Fibroblast of villous mesenchyme (primary cell): Measurements from ENCODE around the gene CORIN. TPM values are rescaled to one million over a fixed set of nuclear protein-coding genes. Genes with fewer than 3 reads are reported as not detected.

Source experiments
- DNase-seq: peaks from one replicate; pipeline ENCODE4 v3.0.0-alpha.2; 2010; ENCODE audit warnings: low read depth
- H3K4me3 ChIP-seq: 2 replicates; pipeline ENCODE4 v1.5.1; 2011; ENCODE audit warnings: low read depth, mild to moderate bottlenecking, low read length
- total RNA-seq: library from RNA; depleted of rRNA; stranded (reverse); fragments of >200 nt; gene quantifications from 2 replicates; pipeline ENCODE4 v1.2.3, GENCODE V29; 2012
- TF ChIP-seq, protein P1 (sequence below): IDR thresholded peaks from 2 replicates; pipeline ENCODE4 v1.5.1; 2012; ENCODE audit warnings: low read depth, mild to moderate bottlenecking, low read length; ENCODE audit not compliant: insufficient read depth

CORIN gene
- total RNA-seq, 1 donor, result 5.6 TPM

DNA sequence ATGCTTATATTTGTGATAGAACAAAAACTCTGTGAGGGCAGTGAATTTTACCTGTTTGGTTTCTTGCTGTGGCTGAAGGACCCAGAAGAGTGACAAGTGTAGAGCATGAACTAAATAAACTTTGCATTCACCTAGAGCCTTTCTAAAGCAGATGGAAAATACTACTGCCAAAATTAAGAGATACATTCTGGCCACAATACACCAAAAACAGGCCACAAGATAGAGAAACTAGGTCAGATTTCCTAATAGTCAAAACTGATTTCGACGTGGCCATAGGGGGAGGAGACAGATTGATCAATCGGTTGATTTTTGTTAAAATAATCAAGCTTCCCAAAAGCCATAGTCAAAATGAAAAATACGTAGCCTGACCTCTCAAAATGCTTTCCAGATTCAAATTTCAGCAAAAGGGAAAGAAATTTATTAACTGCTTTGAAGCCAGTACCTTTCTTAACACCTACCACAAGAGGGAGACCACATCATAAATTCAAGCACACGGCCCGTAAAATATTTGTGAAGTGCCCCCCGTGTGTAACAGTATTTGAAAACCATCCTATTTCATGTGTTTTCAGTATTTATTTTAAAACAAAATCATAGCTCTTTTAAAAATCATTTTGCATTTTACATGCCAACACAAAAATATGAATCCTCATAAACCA lies 132.4 kb downstream of the CORIN start:
- H3K4me3 ChIP-seq, result no peak overlapping the region
- DNase-seq, result peak; percentile 34
- TF ChIP-seq, protein P1, sequence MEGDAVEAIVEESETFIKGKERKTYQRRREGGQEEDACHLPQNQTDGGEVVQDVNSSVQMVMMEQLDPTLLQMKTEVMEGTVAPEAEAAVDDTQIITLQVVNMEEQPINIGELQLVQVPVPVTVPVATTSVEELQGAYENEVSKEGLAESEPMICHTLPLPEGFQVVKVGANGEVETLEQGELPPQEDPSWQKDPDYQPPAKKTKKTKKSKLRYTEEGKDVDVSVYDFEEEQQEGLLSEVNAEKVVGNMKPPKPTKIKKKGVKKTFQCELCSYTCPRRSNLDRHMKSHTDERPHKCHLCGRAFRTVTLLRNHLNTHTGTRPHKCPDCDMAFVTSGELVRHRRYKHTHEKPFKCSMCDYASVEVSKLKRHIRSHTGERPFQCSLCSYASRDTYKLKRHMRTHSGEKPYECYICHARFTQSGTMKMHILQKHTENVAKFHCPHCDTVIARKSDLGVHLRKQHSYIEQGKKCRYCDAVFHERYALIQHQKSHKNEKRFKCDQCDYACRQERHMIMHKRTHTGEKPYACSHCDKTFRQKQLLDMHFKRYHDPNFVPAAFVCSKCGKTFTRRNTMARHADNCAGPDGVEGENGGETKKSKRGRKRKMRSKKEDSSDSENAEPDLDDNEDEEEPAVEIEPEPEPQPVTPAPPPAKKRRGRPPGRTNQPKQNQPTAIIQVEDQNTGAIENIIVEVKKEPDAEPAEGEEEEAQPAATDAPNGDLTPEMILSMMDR, result peak; percentile 40

DNA sequence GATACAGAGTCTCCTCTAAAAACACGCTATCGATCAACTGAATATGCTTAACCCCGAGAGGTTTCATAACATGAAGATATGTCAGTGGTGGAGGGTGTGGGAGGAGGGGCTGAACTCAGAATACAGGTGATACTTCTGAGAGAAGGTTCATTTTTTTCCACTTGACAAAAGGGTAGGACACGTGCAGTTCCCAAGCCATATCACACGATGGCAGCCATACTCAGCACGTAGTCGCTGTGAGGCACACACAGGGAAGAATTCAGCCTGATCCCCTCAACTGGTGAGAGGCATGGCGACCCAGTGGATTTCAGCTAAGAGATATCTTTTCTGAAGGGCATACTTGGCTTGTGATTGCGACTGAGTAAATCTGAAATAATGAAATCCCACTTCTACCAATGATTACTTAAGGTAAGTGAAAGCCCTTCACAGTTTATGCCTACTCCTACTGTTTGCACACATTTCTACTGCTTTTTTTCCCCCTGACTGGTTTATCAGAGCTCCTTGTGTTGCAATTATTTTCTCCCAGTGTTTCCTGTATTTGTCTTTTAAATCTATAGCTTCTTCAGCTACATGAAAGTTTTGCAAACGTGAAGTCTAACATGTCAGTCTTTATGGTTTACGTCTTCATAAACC lies 133.1 kb downstream of the CORIN start:
- TF ChIP-seq, protein P1, result peak; percentile 47
- H3K4me3 ChIP-seq, result no peak overlapping the region
- DNase-seq, result peak; percentile 28

DNA sequence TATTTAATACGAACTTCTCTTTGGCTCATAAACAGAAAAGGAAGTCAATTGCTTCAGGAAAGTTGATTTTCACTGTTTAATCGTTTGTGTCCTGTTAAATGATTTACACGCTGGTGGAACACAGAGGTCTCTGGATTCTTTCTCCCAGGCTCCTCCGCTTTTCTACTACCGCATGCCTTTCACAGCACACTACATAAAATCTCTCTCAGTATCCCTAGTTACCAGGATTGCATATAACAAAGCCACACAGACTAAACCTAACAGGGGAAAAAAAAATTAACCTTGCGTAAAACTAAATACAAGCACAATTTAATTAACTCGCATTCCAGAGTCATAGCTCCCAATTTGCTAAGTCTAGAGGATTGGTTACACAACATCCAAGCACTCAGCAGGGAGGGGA lies 133.9 kb downstream of the CORIN start:
- peak; percentile 52 for DNase-seq
- TF ChIP-seq, protein P1, result no peak
- no peak overlapping the region for H3K4me3 ChIP-seq

DNA sequence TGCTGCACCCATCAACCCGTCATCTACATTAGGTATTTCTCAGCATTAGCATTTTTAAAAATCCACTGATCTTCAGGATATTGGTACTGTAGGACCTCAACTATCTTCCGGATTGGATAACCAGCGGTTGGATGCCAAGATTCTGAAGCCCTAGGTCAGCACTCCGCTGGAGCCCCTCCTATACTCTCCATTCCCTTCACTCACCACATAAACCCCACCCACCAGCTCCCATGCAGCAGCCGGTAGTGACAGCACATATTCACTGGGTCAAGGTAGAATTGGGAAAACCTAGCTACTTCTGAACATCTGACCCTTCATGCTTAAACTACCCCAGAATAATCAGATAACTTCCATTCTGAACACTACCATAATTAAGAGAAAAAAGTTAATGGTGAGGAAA lies 134.9 kb downstream of the CORIN start:
- TF ChIP-seq, protein P1, result no peak
- DNase-seq, result no peak
- H3K4me3 ChIP-seq, result no peak overlapping the region

DNA sequence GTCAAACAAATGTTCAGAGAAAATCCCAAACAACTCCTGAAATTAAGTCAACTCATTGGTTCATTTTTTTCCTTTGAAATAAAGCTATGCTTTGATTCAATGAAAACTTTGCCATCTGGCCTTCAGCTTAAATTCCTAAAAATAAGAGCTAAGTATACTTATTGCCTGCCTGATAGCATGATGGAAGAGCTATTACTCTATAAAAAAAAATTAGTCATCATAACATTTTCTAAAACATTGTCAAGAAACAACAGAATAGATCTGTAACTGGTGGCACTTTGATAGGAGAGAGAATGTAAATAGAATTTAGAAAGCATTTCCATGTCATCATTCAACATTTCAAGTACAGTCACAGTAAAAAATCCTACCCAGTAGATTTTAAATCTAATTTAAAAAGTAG lies 136.6 kb downstream of the CORIN start:
- H3K4me3 ChIP-seq, result no peak overlapping the region
- TF ChIP-seq, protein P1, result no peak
- no peak for DNase-seq

DNA sequence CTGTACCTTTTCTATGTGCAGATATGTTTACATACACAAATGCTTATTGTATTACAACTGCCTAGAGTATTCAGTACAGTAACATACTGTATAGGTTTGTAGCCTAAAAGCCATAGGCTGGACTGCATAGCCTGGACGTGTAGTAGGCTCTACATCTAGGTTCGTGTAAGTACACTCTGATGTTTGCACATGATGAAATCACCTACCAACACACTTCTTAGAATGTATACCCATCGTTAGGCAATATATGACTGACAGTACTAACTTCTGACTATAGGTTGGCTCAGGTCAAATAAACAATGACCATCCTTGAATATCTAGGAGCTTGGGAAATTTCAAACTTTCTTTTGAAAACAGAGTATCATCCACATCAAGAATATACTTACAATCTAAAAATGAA lies 139.0 kb downstream of the CORIN start:
- DNase-seq, result no peak
- TF ChIP-seq, protein P1, result no peak
- H3K4me3 ChIP-seq, result no peak overlapping the region
